ENCODE results near the gene CDC42.
A peak's percentile ranks its signal among the peaks of the same experiment; 100 is the strongest.

Gene CDC42

GRCh38 chr1:22074803-22075202 lies 22.3 kb downstream of the CDC42 start:
- DNase-seq (ENCODE audit: low read depth in 2 of 2, low spot score in 1 of 2) = no peak

- DNase-seq (ENCODE audit: low read depth in 2 of 2, low spot score in 1 of 2) = no peak
Observed at GRCh38 chr1:22075718-22076117, 23.2 kb downstream of the CDC42 start.

GRCh38 chr1:22076346-22076745 lies 23.8 kb downstream of the CDC42 start:
- DNase-seq (ENCODE audit: low read depth in 2 of 2, low spot score in 1 of 2) = no peak

GRCh38 chr1:22077728-22078127 lies 25.2 kb downstream of the CDC42 start:
- DNase-seq (ENCODE audit: low read depth in 2 of 2, low spot score in 1 of 2) = no peak

GRCh38 chr1:22078133-22078532 lies 25.6 kb downstream of the CDC42 start:
- no peak for DNase-seq (ENCODE audit: low read depth in 2 of 2, low spot score in 1 of 2)

- DNase-seq (ENCODE audit: low read depth in 2 of 2, low spot score in 1 of 2) = no peak
Observed at GRCh38 chr1:22080191-22080590, 27.7 kb downstream of the CDC42 start.

- DNase-seq (ENCODE audit: low read depth in 2 of 2, low spot score in 1 of 2) = no peak
Observed at GRCh38 chr1:22088331-22088730, 35.8 kb downstream of the CDC42 start.

GRCh38 chr1:22089134-22089571 lies 36.6 kb downstream of the CDC42 start:
- DNase-seq (ENCODE audit: low read depth in 2 of 2, low spot score in 1 of 2) = no peak

GRCh38 chr1:22089787-22090186 lies 37.3 kb downstream of the CDC42 start:
- no peak for DNase-seq (ENCODE audit: low read depth in 2 of 2, low spot score in 1 of 2)

GRCh38 chr1:22090867-22091266 lies 38.4 kb downstream of the CDC42 start:
- DNase-seq (ENCODE audit: low read depth in 2 of 2, low spot score in 1 of 2) = no peak

- peak in 1 of 2 donors; percentile 20 for DNase-seq (ENCODE audit: low read depth in 2 of 2, low spot score in 1 of 2)
Observed at GRCh38 chr1:22092026-22092768, 39.7 kb downstream of the CDC42 start.

GRCh38 chr1:22093513-22093912 lies 41.0 kb downstream of the CDC42 start:
- no peak for DNase-seq (ENCODE audit: low read depth in 2 of 2, low spot score in 1 of 2)

- DNase-seq (ENCODE audit: low read depth in 2 of 2, low spot score in 1 of 2) = no peak
Observed at GRCh38 chr1:22096036-22096435, 43.5 kb downstream of the CDC42 start.

GRCh38 chr1:22096463-22096862 lies 44.0 kb downstream of the CDC42 start:
- DNase-seq (ENCODE audit: low read depth in 2 of 2, low spot score in 1 of 2) = no peak

- DNase-seq (ENCODE audit: low read depth in 2 of 2, low spot score in 1 of 2) = no peak
Observed at GRCh38 chr1:22098752-22099151, 46.2 kb downstream of the CDC42 start.

GRCh38 chr1:22100168-22100567 lies 47.7 kb downstream of the CDC42 start:
- no peak for DNase-seq (ENCODE audit: low read depth in 2 of 2, low spot score in 1 of 2)

- DNase-seq (ENCODE audit: low read depth in 2 of 2, low spot score in 1 of 2) = no peak
Observed at GRCh38 chr1:22101199-22101598, 48.7 kb downstream of the CDC42 start.

- no peak for DNase-seq (ENCODE audit: low read depth in 2 of 2, low spot score in 1 of 2)
Observed at GRCh38 chr1:22101995-22102394, 49.5 kb downstream of the CDC42 start.

GRCh38 chr1:22102746-22103145 lies 50.2 kb downstream of the CDC42 start:
- no peak for DNase-seq (ENCODE audit: low read depth in 2 of 2, low spot score in 1 of 2)

GRCh38 chr1:22104094-22104493 lies 51.6 kb downstream of the CDC42 start:
- no peak for DNase-seq (ENCODE audit: low read depth in 2 of 2, low spot score in 1 of 2)

- DNase-seq (ENCODE audit: low read depth in 2 of 2, low spot score in 1 of 2) = peak in 1 of 2 donors; percentile 12
Observed at GRCh38 chr1:22104865-22105437, 52.4 kb downstream of the CDC42 start.

GRCh38 chr1:22105611-22106207 lies 53.2 kb downstream of the CDC42 start:
- no peak for DNase-seq (ENCODE audit: low read depth in 2 of 2, low spot score in 1 of 2)

All from stimulated activated CD8-positive, alpha-beta memory T cell treated with anti-CD3 and anti-CD28 coated beads, Interleukin-4, amount 100 ng/mL, for 4 hours (primary cell).